Left renal pelvis (tissue), 4 donors: ENCODE results near the gene CFAP107. TPM values are rescaled to one million over a fixed set of nuclear protein-coding genes. Genes with fewer than 3 reads are reported as not detected.
"Not testable (repeated sequence)": the region's sequence is repeated elsewhere in the genome, so short reads cannot be mapped to it uniquely, and the experiment has no call there.

Experiments
- DNase-seq, 4 donors: peaks; one replicate each; pipeline ENCODE4 v3.0.0-alpha.2; 2013; ENCODE audit warnings: low read depth in 4 of 4, low spot score in 3 of 4
- polyA plus RNA-seq, 4 donors: library from polyadenylated mRNA; unstranded; fragments of 120-200 nt; gene quantifications; one replicate each; pipeline ENCODE4 v1.2.1, GENCODE V29; 2013; ENCODE audit not compliant: insufficient read length in 4 of 4

Gene CFAP107
- polyA plus RNA-seq, 4 donors, result 0.07 to 1.7 (median 1.1) TPM

DNA sequence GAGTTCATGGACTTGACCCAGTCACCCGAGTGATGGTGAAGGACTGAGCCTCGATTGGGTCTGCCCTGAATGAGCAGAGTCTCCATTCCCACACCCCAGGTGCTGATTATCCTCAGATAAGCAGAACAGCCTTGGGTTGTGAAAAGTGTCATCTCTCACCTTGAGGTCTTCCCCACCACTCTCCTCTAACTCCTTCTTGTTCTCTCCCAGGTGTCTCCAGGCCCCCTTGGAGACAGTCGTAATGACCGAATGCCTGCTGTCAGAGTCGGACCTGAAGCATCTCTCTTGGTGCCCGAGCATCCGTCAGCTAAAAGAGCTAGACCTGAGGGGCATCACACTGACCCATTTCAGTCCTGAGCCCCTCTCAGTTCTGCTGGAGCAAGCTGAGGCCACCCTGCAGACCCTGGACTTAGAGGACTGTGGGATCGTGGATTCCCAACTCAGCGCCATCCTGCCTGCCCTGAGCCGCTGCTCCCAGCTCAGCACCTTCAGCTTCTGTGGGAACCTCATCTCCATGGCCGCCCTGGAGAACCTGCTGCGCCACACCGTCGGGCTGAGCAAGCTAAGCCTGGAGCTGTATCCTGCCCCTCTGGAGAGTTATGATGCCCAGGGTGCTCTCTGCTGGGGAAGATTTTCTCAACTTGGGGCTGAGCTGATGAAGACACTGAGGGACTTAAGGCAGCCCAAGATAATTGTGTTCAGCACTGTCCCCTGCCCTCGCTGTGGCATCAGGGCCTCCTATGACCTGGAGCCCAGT is 31.0 kb downstream of the CFAP107 start:
- no peak for DNase-seq

- DNase-seq, result no peak
Measured at GRCh38 chr1:12778061-12778460, 32.1 kb downstream of the CFAP107 start.

DNA sequence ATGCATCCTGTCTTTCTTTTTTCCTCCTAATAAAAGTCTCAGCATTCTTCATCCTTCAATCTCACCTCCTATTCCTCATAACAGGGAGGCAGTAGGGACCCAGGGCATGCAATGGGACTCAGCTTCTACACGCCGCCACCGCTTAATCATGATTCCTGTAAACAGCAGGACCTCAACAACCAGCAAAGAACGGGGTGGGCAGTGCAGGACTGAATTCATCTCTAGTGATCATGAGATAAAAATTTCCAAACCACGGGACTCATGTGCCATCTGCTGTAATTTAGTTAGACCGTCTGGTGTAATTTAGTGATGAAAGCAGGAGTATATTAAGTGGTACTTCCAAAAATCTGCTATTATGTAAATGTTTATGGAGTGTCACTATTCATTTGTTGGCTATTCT is 32.9 kb downstream of the CFAP107 start:
- DNase-seq, result no peak

GRCh38 chr1:12781488-12781887 is 35.5 kb downstream of the CFAP107 start:
- DNase-seq, result not testable (repeated sequence)

DNA sequence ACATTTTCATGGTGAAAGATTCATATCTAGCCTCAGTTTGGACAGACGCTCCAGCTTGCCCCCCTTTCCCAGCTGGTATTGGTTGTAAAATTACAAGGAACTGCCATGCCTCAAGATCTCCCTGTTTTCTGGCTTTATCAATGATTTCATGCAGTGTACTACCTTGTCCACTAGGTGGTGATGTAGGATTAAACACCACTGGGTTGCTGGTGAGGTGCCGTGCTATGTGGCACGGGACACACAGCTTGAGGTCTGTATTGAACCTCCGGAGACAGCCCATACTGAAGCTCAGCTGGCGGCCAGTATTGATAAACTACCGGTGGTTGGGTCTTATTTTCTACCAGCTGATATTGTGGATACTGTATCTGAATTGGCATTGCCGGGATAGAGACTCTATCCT is 37.8 kb downstream of the CFAP107 start:
- DNase-seq, result not testable (repeated sequence)

DNA sequence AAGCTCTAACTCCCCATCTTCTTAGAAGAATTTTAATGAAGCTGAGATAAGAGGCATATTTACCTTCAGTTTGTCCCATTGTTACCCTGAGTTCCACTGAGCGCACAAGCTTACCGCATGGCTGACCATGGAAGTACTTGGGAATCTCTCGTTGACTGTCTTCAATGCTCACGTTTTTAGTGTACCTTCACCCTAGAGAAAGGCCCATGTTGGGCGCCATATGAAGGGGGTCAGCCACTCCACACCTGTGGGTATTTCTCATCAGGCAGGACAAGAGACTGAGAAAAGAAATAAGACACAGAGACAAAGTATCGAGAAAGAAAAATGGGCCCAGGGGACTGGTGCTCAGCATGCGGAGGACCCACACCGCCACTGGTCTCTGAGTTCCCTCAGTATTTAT is 38.7 kb downstream of the CFAP107 start:
- not testable (repeated sequence) for DNase-seq

- not testable (repeated sequence) for DNase-seq
Measured at GRCh38 chr1:12791097-12791496, 45.1 kb downstream of the CFAP107 start, which contains the start of gene PRAMEF1. Gene PRAMEF1 (plus strand): TSS chr1:12791397. CDS start chr1:12793228, 1,831 bp downstream.

- DNase-seq, result no peak
Measured at GRCh38 chr1:12798911-12799310, 52.9 kb downstream of the CFAP107 start.

DNA sequence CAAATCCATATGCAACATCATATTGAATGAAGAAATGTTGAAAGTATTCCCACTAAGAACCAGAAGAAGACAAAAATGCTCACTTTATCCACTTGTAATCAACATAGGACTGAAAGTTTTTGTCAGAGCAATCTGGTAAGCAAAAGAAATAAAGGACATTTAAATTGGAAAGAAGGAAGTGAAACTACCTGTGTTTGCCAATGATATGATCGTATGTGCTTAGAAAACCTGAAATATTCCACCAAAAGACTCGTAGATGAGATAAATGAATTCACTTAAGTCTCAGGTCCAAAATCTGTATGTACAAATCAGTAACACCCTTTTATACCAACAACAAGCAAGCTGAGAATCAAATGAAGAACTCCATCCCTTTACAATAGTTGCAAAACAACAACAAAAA is 53.7 kb downstream of the CFAP107 start:
- no peak for DNase-seq

DNA sequence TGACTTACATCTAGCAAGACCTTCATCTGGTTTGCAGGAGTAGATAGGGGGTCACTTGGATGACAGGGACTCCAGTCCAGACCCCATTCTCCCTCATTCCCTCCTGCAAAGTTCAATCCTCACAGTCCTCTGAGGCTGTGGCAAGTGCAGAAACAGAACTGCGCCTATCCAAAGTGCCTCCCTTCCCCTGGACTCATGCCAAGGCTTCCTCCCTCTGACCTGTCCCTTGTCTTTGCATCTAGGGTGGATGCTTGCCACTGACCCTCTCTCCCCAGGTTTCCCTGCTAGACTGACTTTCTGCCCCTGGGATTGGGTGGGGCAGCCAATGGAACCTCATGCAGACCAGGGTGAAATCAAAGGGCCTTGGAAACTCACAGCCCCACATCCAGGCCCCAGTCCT is 63.9 kb downstream of the CFAP107 start:
- no peak for DNase-seq

- no peak for DNase-seq
Measured at GRCh38 chr1:12810691-12811408, 64.8 kb downstream of the CFAP107 start.

DNA sequence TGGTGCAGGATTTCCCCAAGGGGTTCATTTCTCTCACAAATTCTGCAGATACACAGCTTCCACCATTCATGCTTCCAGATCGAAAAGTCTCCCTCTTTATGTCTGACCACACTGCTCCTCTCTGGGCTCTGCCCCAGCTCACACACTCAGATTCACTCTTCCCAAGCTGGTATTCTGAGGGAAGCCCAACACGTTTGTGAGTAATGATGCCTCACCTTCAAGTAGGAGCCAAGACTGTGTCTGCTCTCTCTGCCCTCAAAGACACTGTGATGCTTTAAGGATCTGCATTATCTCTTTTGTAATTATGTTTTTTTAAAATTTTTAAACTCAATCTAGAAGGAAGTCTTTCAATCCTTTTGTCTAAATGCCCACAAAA is 65.4 kb downstream of the CFAP107 start:
- DNase-seq, result no peak

Other genes with a start within 250 kb of the CFAP107 start
- 100 to 1,000 TPM in 1 of 4 donors, 10 to 100 TPM in 3; 81.3 to 236 (median 88.0) TPM for gene DHRS3, start 128.0 kb upstream of the CFAP107 start, polyA plus RNA-seq
- gene AADACL4, start 102.1 kb upstream of the CFAP107 start, polyA plus RNA-seq, result 1 to 10 TPM; 1.0 to 1.8 (median 1.2) TPM
- not detected for gene AADACL3, start 30.1 kb upstream of the CFAP107 start, polyA plus RNA-seq
- gene PRAMEF12, start 27.5 kb downstream of the CFAP107 start, polyA plus RNA-seq, result not detected
- not detected for gene PRAMEF1, start 45.2 kb downstream of the CFAP107 start, polyA plus RNA-seq
- not detected for gene PRAMEF11, start 85.2 kb downstream of the CFAP107 start, polyA plus RNA-seq
- gene HNRNPCL1, start 102.5 kb downstream of the CFAP107 start, polyA plus RNA-seq, result not detected
- not detected for gene PRAMEF2, start 110.9 kb downstream of the CFAP107 start, polyA plus RNA-seq
- not detected for gene PRAMEF4, start 140.0 kb downstream of the CFAP107 start, polyA plus RNA-seq
- gene PRAMEF10, start 152.1 kb downstream of the CFAP107 start, polyA plus RNA-seq, result not detected
- not detected for gene PRAMEF7, start 170.4 kb downstream of the CFAP107 start, polyA plus RNA-seq
- gene PRAMEF6, start 201.4 kb downstream of the CFAP107 start, polyA plus RNA-seq, result not detected